Inferior parietal cortex (tissue), 1 donor: ENCODE results near the gene BEST2.

ENCODE experiments used
- DNase-seq: peaks from one replicate; pipeline ENCODE4 v3.0.0-alpha.2; 2016; ENCODE audit errors: extremely low spot score

Gene BEST2

DNA sequence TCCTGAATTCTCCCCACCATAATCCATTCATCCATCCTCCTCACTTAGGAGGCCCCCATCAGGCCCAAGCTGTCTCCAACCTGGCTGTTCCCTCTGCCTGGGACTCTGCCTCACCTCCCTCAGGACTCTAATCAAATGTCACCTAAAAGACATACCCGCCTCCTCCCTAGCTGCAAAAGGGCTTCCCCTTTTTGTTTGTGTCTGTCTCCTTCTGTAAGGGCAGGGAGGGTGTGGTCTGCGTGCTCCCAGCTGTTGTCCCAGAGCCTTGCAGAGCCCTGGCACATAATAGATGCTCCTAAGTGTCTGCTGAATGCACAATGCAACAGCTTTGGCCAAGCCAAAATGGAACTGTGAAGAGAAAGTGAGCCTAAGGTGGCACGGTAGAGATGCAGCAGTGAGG, 21.5 kb upstream of the BEST2 start:
- no peak for DNase-seq

DNA sequence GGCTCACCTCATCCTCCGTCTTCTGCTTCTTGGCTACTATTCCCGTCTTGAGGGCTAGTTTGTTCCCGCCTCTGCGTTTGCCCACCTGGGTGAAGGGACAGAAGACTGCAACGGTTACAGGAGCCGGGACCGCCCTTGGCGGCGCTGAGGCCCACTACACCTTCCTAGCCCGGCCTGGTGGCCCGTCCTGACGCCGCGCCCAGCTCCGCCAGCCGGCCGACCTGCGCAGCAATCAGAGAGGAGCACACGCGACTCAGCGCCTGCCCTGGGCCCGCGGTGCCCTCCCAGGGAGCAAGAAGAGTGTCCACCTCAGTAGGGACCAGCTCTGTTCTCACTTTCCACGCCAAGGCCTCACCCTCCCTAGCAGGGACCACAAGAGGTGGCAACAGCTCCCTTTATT, 20.3 kb upstream of the BEST2 start:
- DNase-seq, result no peak

DNA sequence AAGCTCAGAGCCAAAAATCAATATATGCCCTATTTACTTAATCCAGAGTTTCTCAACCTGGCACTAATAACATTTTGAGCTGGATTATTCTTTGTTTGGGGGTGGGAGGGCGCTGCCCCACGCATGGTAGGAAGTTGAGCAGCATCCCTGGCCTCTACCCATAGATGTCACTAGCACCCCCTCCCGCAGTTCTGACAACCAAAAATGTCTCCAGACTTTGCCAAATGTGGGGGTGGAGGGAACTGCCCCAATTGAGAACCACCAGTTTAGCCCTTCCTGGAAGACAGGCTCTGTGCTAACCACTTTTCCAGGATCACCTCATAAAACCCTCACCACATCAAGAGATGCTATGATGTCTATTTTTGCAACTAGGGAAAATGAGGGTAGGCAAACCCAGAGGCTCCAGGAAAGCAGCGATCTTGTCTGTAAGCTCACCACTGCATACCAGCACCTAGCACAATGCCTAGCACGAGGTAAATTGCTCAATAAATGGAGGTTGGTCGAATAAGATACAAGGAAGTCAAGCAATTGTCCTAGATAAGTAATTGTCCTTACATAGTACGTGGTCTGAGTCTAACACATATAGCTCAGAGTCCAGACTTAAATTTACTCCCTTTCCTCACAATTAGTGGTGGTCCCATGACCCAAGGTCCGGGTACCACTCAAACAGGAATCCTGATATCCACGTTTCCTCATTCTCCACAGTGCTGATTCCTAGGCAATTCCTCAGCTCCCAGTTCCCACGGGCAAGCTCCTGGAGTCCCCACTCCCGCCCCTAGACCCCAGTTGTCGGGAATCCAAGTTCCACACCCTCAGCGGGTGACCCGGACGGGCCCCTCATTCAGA, 18.0 kb upstream of the BEST2 start:
- DNase-seq, result no peak

DNA sequence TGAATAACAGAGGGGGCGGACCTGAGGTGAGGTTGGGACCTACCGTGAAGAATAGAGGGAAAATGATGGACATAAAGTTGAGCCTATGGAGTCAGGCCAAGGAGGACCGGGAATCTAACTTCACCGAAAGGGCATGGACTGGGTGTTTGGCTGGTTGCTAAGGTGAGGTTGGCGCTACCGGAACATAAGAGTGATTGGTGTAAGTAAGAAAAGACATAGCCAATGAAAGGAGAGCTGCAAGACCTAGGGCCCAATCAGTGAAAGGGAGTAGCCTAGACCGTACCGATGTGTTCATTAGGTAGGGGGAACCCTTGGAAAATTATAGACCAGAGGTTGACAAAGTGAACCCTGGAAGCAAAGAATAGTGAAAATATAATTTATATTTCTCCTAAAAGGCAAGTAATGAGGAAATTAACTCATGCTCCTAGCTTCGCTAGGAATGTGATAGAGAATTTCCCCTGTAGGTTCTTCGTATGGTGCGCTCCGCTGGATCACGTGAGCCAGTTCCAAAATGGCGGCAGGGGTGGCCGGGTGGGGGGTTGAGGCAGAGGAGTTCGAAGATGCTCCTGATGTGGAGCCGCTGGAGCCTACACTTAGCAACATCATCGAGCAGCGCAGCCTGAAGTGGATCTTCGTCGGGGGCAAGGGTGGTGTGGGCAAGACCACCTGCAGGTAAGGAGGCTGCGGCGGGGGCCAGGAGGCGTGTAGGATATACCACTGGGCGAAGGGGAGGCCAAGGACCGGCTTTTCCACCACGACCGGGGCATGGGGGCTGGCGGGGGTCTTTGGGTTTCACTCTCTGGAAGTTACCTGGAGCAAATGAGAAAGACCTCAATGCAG, 14.4 kb upstream of the BEST2 start, which contains the start of gene GET3:
Gene GET3, plus strand, starts transcription at position 503 of the 840 bp plus-strand sequence. Its CDS starts 9 bp downstream, at position 512.
- peak; percentile 97 for DNase-seq

DNA sequence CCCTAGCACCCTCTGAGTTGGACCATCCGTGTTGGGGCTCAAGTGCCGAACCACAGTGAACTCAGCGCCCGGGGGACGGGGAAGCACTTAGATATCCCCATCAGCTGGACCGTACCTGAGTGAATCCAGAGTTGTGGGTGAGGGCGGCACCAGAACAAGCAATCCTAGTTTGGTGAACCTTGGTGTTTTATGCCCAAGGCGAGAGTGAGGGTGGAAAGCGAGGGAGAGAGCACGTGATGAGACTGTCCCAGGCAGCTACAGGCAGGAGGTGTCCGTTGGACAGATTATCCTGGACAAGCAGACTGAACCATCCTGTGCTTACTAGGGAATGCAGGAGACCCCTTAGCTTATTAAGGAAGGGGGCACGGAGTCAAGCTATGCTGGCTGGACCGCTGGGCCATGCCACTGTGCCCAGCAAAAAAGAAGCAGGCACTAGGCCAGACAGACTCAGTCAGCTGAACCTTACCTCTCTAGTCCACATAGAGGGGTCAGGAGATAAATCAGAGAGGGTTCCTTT, 13.7 kb upstream of the BEST2 start:
- DNase-seq, result no peak

DNA sequence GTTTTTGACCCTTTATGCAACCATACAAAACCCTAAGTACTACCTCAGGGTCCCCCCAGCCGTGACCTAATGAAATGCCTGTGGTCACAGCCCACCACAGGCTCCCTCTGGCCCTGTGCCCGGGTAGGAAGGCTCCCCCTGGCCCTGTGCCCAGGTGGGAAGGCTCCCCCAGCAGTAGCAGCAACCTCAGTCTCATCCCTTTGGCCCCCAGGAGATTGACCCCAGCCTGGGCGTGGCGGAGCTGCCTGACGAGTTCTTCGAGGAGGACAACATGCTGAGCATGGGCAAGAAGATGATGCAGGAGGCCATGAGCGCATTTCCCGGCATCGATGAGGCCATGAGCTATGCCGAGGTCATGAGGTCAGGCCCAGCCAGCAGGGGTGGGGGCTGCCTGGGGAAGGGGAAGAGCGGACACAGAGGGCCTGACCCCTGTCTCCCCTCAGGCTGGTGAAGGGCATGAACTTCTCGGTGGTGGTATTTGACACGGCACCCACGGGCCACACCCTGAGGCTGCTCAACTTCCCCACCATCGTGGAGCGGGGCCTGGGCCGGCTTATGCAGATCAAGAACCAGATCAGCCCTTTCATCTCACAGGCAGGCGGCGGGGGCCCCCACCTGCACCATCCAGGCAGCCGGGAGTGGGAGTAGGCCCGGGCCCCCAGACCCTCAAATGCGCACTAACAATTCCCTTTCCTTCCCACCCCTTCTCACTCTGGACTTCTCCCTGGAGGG, 6.3 kb upstream of the BEST2 start:
- no peak for DNase-seq

DNA sequence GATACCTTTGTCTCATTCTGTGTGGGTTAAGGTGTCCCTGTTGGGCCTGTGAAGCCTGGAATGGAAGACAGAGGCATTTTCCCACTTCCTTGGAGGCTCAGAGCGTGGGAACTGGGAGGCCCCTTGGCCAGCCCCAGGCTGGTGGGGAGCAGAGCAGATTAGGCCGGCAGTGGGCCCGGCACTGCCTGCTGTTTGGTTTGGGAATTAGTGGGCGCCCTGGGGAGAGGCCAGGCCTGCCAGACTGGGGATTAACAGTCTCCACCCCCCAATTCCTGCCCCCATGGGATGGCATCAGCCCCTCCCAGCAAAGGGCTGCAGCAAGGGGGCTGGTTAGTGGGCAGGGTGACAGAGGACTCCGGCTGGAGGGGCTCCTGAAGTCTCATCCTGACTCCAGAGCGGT, 3.1 kb upstream of the BEST2 start:
- no peak for DNase-seq

DNA sequence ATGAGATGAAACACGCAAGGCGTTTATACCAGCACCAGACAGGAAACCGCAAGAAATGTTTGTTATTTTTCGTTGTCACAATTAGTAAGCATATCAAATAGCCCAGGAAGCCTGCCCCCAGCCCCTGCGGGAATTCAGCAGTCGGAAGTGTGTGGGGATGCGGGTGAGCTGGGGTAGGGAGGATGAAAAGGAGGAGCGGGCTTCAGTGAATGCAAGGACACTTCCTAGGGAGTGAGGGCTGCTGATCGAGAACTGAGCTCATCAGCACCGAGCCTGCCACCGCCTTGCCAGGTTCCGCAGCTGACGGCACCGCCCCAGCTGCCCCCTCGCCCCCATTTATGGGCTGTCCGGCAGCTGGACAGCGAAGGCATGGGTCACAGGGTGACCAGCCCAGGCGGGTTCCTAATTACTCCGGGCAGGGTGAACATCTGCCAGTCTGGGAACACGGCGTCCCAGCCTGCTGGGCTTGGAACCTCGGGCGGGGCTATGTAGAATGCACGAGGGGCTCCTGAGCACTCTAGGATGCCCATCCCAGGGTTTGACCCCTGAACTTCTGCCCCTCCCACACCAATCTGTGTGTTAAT, 1.6 kb upstream of the BEST2 start:
- DNase-seq, result no peak

DNA sequence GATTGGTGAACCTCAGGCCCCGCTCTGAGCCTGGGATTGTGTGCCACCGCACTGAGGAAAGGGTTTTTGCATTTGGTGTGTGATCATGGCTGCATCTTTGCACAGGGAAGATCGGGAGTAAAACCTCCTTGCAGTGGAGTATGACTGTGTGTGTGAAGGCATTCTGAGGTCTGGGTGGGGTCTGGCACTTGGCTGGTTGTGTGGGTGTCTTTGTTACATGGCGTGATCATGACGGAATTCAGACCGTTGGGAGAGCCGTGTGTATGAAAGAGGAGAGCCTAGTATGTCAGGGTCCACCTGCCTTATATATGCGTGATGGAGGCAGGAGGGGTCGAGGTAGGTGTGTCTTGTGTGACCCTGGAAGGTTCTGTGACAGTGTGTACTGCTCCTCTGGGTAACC, 740 bp upstream of the BEST2 start:
- DNase-seq, result no peak

DNA sequence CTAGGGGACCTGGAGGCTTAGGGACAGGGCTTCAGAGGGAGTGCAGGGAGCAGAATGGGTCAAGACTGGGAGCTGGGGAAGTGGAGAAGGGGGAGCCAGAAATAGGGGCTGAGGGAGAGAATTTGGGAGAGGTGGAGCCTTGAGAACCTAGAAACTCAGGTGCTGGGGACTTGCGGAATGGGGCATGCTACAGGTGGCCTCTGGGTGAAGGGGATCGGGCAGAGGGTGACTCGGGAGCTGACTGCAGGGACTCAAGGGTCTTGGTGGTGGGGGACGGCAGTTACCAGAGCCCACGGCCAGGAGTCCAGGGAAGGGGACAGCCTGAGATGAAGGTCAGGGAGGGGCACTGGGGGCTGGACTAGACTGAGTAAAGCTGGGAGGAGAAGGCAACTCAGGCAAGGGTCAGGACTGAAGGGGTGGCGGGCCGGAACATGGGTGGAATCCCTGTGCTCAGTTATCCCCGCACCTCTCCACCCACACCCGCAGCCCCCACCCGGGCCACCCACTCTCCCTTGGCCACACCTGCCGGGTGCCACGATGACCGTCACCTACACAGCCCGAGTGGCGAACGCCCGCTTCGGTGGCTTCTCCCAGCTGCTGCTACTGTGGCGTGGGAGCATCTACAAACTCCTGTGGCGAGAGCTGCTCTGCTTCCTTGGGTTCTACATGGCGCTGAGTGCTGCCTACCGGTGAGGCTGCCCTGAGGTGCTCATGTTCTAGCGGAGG, 628 bp downstream of the BEST2 start:
- no peak for DNase-seq

DNA sequence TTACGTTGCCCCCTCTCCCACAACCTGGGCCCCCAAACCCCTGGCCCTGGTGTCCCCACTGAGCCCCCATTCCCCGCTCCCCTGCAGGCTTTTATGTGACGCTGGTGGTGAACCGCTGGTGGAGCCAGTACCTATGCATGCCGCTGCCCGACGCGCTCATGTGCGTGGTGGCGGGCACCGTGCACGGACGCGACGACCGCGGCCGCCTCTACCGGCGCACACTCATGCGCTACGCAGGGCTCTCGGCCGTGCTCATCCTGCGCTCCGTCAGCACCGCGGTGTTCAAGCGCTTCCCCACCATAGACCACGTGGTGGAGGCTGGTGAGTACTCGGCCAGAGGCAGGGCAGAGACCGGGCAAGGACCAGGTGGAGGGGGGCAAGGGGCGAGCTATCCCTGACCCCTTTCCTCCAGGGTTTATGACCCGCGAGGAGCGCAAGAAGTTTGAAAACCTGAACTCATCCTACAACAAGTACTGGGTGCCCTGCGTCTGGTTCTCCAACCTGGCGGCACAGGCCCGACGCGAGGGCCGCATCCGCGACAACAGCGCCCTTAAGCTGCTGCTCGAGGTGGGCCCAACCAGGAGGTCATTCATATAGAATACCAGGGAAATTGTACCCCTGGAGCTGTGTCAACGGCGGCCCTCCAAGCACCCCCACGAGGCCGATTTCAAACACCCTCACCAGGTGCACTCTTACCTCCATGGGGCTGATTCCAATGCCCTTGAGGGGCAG, 3.0 kb downstream of the BEST2 start:
- no peak for DNase-seq

DNA sequence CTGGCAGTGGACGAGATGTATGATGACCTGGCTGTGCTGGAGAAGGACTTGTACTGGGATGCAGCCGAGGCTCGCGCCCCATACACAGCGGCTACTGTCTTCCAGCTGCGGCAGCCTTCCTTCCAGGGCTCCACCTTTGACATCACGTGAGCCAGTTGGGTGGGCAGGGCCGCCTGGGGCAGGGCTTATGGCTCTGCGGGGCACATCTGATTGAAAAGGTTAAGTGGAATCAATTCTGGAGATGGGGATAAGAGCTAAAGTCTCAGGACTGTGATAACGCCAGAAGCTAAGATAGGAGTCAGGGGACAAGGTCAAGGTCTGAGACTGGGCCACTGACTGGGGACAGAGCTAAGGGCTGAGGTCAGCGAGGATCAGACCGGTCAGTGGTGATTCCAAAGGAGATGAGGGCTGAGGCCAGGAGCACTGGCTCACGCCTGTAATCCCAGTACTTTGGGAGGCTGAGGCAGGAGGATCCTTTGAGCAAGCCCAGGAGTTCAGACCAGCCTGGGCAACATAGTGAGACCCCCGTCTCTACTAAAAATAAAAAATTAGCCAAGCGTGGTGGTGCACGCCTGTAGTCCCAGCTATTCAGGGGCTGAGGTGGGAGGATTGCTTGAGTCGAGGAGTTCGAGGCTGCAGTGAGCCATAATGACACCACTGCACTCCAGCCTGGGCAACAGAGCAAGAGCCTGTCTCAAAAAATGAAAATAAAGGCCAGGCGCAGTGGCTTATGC, 4.7 kb downstream of the BEST2 start:
- DNase-seq, result no peak

DNA sequence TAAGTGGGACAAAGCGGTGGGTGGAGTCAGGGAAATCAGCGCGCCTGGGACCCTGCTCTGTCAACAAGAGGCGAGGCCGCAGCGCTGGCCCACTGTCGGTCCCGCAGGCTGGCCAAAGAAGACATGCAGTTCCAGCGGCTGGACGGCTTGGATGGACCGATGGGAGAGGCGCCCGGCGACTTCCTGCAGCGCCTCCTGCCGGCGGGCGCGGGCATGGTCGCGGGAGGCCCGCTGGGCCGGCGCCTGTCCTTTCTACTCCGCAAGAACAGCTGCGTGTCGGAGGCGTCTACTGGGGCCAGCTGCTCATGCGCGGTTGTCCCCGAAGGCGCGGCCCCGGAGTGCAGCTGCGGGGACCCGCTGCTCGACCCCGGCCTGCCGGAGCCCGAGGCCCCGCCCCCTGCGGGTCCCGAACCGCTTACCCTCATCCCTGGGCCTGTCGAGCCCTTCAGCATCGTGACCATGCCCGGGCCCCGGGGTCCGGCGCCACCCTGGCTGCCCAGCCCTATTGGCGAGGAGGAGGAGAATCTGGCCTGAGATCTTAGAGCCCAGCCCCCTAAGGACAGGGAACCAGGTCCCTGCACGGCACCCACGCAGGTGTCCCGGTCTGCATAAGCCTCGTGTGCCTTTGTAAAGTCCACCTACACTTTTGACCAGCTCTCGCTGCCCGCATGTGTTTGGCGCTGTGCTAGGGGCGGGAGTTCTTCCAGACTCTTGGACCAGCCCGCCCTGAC, 6.1 kb downstream of the BEST2 start:
- DNase-seq, result peak; percentile 49

DNA sequence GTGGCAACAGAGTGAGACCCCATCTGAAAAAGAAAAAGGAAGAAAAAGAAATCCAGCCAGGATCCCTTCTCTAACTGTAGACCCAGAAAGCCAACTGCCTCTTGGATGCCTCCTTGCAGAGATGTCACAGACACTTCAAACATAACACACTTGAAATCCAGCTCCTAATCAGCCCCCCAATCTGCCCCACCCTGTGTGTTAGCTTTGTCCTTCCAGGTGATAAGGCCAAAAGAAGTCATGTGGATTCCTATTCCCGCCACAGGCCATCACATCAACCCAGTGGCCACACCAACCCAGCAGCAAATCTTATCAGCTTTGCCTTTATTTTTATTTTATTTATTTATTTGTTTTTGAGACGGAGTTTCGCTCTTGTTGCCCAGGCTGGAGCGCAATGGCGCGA, 8.1 kb downstream of the BEST2 start:
- no peak for DNase-seq

DNA sequence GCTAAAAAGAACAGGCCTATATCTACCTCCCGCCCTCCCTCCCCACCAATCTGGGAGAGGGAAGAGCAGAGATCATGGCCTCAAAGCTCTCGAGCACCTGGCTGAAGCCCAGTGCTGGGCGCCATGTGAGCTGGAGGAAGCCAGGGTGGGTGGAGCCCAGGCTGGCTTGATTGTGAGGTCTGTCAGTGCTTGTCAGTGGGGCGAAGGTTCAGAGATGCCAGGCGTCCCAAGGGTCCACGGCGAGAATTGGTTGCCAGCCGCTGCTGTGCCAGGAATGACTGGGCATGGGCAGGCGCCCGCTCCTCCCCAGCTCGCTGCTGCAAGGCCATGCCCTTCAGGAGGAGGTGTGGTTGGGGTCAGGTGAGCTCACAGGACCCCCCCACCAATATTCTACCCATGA, 11.5 kb downstream of the BEST2 start:
- no peak for DNase-seq

DNA sequence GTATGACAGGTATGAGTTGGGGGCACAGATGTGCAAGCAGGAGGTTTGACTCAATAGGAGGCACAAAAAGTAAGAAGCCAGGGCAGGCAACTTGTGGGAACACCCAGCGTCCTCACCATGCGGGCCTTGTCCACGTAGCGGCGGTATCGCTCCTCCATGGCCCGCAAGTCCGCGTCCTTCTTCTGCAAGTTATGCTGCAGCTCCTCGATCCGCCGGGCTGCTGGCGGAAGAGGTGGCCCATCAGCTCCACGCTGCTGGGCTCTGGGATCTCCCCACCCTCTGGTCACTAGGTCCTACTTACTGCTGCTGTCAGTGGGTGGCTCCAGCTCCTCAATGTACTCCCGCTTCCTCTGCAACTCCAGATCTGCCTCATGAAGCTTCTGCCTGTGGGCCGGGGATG, 13.1 kb downstream of the BEST2 start:
- no peak for DNase-seq

DNA sequence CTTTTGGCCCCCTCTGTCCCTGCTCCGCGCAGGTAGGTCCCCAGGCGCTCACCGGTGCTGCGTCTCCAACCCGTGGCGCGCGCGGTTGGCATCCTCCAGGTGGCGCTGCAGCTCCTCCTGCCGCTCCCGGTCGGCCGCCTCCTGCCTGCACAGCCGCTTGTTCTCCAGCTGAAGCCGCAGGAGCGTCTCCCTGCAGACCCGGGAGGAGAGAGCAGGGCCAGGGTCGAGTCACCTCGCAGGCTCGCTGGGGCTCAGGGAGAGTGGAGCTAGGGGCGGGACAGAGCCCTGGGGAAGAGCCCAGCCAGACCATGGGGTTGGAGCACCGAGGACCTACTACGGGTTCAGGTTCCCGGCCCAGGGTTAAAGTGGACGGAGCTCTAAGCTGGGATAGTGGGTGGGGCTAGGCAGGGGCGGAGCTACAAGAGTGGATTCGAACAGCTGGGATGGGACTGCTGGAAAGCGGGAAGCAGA, 14.5 kb downstream of the BEST2 start:
- no peak for DNase-seq

DNA sequence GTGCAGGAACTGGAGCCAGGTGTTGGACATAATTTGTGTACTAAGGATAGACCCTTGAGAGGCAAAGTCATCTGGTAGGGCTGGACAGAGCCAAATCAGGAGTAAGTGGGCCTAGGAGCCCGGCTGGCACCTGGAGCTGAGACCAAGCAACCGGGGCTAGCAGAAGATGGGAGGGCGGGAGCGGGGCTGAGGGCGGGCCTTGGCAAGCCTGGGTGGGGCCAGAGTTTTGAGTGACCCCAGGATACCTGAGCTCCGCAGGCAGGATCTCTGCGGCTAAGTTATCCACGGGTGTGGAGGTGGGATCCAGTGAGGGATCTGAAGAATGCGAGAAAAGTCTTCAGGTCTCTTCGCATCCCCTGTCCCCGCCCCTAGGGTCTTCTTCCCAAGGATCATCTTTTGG, 15.6 kb downstream of the BEST2 start:
- no peak for DNase-seq

DNA sequence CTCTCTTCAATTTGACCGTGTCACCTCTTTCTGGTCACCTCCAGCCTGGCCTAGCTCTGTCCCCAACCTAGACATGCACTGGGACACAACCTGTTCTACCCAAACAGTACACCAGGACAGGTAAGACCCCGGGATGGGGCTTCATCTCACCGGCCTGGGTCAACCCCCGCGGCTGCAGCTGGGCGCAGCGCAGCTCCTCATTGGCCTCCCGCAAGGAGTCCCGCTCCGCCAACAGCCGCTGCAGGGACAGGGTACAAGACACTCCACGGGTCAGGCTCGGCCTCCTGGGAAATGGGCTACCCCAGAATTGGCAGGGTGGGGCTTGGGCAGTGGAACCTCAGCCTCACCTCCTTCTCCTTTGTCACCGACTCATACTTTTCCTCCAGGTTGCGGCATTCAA, 16.1 kb downstream of the BEST2 start:
- DNase-seq, result no peak
